GM23248 (cell line): Measurements from ENCODE around the gene TMEM181.
"Not testable (repeated sequence)": the region's sequence is repeated elsewhere in the genome, so short reads cannot be mapped to it uniquely, and the experiment has no call there.

Source experiments
- EZH2 ChIP-seq: fragments of 200-600 bp; sonication (generic); IDR thresholded peaks from 2 replicates; pipeline ENCODE4 v1.6.1; 2018; ENCODE audit warnings: antibody characterized with exemption, mild to moderate bottlenecking; ENCODE audit not compliant: insufficient read depth, poor library complexity, severe bottlenecking
- EZH2phosphoT487 ChIP-seq: fragments of 200-600 bp; sonication (generic); IDR thresholded peaks from 2 replicates; pipeline ENCODE4 v1.6.1; 2018; ENCODE audit warnings: antibody characterized with exemption, moderate library complexity, mild to moderate bottlenecking, low read depth; ENCODE audit not compliant: insufficient read depth

- TF ChIP-seq EZH2phosphoT487, EZH2: not testable (repeated sequence)
These were observed 58.4 kb downstream of the TMEM181 start for GRCh38 chr6:158618289-158618688.
